ENCODE measurements around the gene MKX.

- TF ChIP-seq EZH2 (IDR thresholded peaks at IDR 0.05; ENCODE audit: insufficient read depth, low read length) (no peak), CTCF (IDR thresholded peaks at IDR 0.05; ENCODE audit: insufficient read depth, low read depth, low read length) (peak; percentile 45)
These were observed 3.2 kb downstream of the MKX start for GRCh38 chr10:27742195-27743011.
